ENCODE results near the gene SOCS7. TPM values are rescaled to one million over a fixed set of nuclear protein-coding genes. Genes with fewer than 3 reads are reported as not detected.
A peak's percentile ranks its signal among the peaks of the same experiment; 100 is the strongest.

The SOCS7 gene
- total and polyA plus RNA-seq, 2 donors (not counting 1 experiment from before 2014, with no cell fraction given): 9.4 to 20.8 TPM

DNA sequence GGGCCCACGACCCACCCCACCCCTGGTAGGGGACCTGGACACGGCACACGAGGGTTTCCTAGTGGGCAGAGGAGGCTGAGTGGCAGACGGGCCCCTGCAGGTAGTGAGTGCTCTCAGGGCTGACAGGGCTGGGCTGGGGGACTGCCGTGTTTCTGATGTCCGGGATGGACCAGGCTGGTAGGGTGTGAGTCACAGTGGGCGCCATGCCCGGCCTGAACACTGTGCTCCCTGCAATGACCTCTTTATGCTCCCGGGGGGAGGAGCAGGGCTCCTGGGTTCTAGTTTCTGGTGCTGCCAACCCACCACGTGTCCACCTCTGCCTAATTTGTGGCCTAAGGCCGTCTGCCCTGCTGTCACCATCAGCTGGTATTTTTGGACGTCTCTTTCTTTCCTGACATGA, 102.9 kb downstream of the SOCS7 start:
- Histone ChIP-seq H2AFZ (ENCODE audit: insufficient read depth, low read depth, low read length, poor library complexity, severe bottlenecking) (no peak overlapping the region), H3K9me3 (ENCODE audit: control extremely low read depth in 1 of 3, control insufficient read depth in 2 of 3, insufficient read depth in 1 of 3, low read length in 2 of 3) (peaks cover 0 to 2% (median 0%) of the 10 kb centered on the region in 3 donors), H3K4me3 (ENCODE audit: control extremely low read depth in 1 of 5, extremely low read depth in 1 of 5, insufficient read depth in 1 of 5, low read depth in 2 of 5, low read length in 4 of 5) (no peak overlapping the region), H3K4me1 (ENCODE audit: control insufficient read depth in 2 of 2, insufficient read depth in 2 of 2, low read length in 2 of 2) (no peaks in the 10 kb centered on the region), H3K4me2 (replicated peaks; ENCODE audit: low read depth, low read length, poor library complexity, severe bottlenecking) (no peak overlapping the region), H3K9ac (ENCODE audit: low read length) (no peak overlapping the region), H3K27ac (ENCODE audit: low read length in 2 of 2) (no peak overlapping the region), H4K20me1 (ENCODE audit: control insufficient read depth, insufficient read depth, low read length, poor library complexity, severe bottlenecking) (no peaks in the 10 kb centered on the region), H3K27me3 (replicated peaks in 1 of 4; ENCODE audit: control extremely low read depth in 1 of 4, control insufficient read depth in 3 of 4, insufficient read depth in 4 of 4, low read length in 3 of 4) (peaks cover 0 to 30% (median 6%) of the 10 kb centered on the region in 4 experiments), H3K79me2 (ENCODE audit: control insufficient read depth, insufficient read depth, low read length) (no peaks in the 10 kb centered on the region), H3K36me3 (replicated peaks in 1 of 2; ENCODE audit: control extremely low read depth in 1 of 2, control insufficient read depth in 1 of 2, extremely low read depth in 1 of 2, insufficient read depth in 2 of 2, low read length in 1 of 2) (no peaks in the 10 kb centered on the region)
- Mint-ChIP-seq H3K27me3 (peaks cover 48% of the 10 kb centered on the region), H3K9me3 (ENCODE audit: insufficient read depth) (no peaks in the 10 kb centered on the region), H3K4me1 (peaks cover 13% of the 10 kb centered on the region), H3K27ac (no peak overlapping the region), H3K4me3 (peak overlapping the region; percentile 32)
- no peak for TF ChIP-seq EZH2 (IDR thresholded peaks at IDR 0.05; ENCODE audit: borderline replicate concordance, insufficient read depth, low read depth, low read length, poor library complexity, severe bottlenecking)
- TF ChIP-seq, protein P1, sequence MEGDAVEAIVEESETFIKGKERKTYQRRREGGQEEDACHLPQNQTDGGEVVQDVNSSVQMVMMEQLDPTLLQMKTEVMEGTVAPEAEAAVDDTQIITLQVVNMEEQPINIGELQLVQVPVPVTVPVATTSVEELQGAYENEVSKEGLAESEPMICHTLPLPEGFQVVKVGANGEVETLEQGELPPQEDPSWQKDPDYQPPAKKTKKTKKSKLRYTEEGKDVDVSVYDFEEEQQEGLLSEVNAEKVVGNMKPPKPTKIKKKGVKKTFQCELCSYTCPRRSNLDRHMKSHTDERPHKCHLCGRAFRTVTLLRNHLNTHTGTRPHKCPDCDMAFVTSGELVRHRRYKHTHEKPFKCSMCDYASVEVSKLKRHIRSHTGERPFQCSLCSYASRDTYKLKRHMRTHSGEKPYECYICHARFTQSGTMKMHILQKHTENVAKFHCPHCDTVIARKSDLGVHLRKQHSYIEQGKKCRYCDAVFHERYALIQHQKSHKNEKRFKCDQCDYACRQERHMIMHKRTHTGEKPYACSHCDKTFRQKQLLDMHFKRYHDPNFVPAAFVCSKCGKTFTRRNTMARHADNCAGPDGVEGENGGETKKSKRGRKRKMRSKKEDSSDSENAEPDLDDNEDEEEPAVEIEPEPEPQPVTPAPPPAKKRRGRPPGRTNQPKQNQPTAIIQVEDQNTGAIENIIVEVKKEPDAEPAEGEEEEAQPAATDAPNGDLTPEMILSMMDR (IDR thresholded peaks at IDR 0.05): no peak
- DNase-seq (no peak), ATAC-seq (ENCODE audit: low read depth) (no peak)
- POLR2A ChIA-PET: no interaction called here
- WGBS (ENCODE audit: insufficient coverage): 83% methylated on average over 10 of the region's 12 CpGs
- CTCF ChIA-PET: no interaction called here
- intact Hi-C loops (cut with micrococcal nuclease): no loop called here

Other genes with a start within 250 kb of the SOCS7 start
- gene TBC1D3E, start 223.9 kb upstream of the SOCS7 start, total RNA-seq: 5.0 and 6.1 TPM in 2 replicates
- 0.13 and 0.17 TPM in 2 replicates for gene TBC1D3E, start 223.9 kb upstream of the SOCS7 start, polyA plus RNA-seq
- 1.7 and 13.2 TPM in 2 replicates for gene TBC1D3, start 159.3 kb upstream of the SOCS7 start, total RNA-seq
- 0.71 TPM in 1 of 2 replicates, not detected in the other for gene TBC1D3, start 159.3 kb upstream of the SOCS7 start, polyA plus RNA-seq
- gene MRPL45, start 54.7 kb upstream of the SOCS7 start, total RNA-seq: 17.6 and 20.2 TPM in 2 replicates
- 13.1 and 13.5 TPM in 2 replicates for gene MRPL45, start 54.7 kb upstream of the SOCS7 start, polyA plus RNA-seq
- 0.10 TPM in 1 of 2 replicates, not detected in the other for gene GPR179, start 7.9 kb upstream of the SOCS7 start, total RNA-seq
- 0.01 TPM in 2 replicates for gene GPR179, start 7.9 kb upstream of the SOCS7 start, polyA plus RNA-seq
- gene ARHGAP23, start 76.6 kb downstream of the SOCS7 start, total RNA-seq: 0.12 and 0.83 TPM in 2 replicates
- gene ARHGAP23, start 76.6 kb downstream of the SOCS7 start, polyA plus RNA-seq: 0.07 TPM in 1 of 2 replicates, not detected in the other